ENCODE measurements around the gene CCL17.

Gene CCL17

GRCh38 chr16:57377080-57377841 is 27.3 kb upstream of the CCL17 start:
- DNase-seq (ENCODE audit: low spot score): no peak

- DNase-seq (ENCODE audit: low spot score): no peak
These were observed 25.0 kb upstream of the CCL17 start for GRCh38 chr16:57379579-57379978.

GRCh38 chr16:57380671-57381462 is 23.7 kb upstream of the CCL17 start:
- no peak for DNase-seq (ENCODE audit: low spot score)

DNA sequence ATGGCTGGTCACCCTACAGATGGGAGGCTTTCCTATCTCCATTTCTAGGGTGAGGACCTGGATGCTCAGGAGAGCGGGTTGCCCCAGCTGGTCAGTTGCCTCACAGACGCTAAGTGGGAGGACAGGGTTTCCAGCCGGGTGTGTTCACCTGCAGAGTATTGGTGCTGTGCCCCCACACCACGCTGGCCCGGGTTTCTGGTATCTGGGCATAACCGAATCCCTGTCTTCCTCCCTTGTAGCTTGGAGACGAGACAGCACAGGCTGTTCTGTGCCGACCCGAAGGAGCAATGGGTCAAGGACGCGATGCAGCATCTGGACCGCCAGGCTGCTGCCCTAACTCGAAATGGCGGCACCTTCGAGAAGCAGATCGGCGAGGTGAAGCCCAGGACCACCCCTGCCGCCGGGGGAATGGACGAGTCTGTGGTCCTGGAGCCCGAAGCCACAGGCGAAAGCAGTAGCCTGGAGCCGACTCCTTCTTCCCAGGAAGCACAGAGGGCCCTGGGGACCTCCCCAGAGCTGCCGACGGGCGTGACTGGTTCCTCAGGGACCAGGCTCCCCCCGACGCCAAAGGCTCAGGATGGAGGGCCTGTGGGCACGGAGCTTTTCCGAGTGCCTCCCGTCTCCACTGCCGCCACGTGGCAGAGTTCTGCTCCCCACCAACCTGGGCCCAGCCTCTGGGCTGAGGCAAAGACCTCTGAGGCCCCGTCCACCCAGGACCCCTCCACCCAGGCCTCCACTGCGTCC is 22.6 kb upstream of the CCL17 start:
- DNase-seq (ENCODE audit: low spot score): no peak

DNA sequence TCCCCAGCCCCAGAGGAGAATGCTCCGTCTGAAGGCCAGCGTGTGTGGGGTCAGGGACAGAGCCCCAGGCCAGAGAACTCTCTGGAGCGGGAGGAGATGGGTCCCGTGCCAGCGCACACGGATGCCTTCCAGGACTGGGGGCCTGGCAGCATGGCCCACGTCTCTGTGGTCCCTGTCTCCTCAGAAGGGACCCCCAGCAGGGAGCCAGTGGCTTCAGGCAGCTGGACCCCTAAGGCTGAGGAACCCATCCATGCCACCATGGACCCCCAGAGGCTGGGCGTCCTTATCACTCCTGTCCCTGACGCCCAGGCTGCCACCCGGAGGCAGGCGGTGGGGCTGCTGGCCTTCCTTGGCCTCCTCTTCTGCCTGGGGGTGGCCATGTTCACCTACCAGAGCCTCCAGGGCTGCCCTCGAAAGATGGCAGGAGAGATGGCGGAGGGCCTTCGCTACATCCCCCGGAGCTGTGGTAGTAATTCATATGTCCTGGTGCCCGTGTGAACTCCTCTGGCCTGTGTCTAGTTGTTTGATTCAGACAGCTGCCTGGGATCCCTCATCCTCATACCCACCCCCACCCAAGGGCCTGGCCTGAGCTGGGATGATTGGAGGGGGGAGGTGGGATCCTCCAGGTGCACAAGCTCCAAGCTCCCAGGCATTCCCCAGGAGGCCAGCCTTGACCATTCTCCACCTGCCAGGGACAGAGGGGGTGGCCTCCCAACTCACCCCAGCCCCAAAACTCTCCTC is 21.9 kb upstream of the CCL17 start:
- DNase-seq (ENCODE audit: low spot score): no peak

GRCh38 chr16:57383276-57384247 is 21.0 kb upstream of the CCL17 start:
- DNase-seq (ENCODE audit: low spot score): peak; percentile 84

- no peak for DNase-seq (ENCODE audit: low spot score)
These were observed 20.1 kb upstream of the CCL17 start for GRCh38 chr16:57384248-57385070.

GRCh38 chr16:57385083-57385482 is 19.5 kb upstream of the CCL17 start:
- DNase-seq (ENCODE audit: low spot score): no peak

DNA sequence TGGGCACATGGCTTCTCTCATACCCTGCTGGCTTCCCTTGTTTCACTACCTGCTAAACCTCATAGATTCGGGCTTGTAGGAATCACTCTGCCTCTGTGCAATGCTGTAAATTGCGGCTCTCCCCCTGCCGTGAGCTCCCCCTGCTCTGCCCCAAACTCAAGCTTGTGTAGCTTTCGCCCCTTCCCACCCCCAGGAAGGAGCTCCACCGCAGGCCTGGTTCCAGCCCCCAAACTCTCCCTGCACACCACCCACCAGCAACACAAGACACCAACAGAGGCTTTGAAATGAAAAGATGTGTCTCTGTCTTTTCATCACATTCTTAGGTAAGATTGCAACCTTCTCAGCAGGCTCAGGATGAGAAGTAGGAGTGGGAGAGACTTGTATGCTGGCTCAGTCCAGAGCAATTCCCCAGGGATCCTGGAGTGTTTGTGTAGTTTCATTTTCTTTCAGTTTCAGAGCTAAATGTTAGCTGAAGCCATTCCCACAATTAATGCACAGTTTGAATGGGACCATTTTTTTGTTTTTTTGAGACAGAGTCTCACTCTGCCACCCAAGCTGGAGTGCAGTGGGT is 18.1 kb upstream of the CCL17 start:
- DNase-seq (ENCODE audit: low spot score): no peak

DNA sequence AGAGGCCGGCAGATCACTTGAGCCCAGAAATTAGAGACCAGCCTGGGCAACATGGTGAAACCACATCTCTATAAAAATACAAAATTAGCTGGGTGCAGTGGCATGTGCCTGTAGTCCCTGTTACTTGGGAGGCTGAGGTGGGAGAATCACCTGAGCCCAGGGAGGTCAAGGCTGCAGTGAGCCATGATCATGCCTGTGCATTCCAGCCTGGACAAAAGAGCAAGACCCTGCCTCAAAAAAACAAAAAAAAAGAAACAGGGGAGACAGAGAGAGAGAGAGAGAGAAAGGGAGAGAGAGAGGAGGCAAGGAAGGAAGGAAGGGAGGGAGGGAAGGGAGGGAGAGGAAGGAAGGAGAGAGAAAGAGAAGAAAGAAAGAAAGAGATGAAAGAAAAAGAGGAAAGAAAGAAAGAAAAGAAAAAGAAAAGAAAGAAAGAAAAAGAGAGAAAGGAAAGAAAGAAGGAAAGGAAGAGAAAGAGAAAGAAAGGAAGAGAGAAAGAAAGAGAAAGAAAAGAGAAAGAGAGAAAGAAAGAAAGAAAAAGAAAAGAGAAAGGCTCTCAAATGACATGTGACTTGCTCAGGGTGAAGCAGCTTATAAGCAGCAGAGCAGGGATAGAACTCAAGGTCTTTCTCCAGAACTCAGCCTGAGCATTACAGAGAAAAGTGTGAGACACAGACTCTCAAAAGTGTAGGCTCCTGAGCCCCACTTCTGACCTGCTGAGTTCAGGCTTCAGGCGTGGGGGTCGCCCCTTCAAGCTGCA is 16.8 kb upstream of the CCL17 start:
- DNase-seq (ENCODE audit: low spot score): no peak

GRCh38 chr16:57388359-57389086 is 16.0 kb upstream of the CCL17 start:
- DNase-seq (ENCODE audit: low spot score): no peak

DNA sequence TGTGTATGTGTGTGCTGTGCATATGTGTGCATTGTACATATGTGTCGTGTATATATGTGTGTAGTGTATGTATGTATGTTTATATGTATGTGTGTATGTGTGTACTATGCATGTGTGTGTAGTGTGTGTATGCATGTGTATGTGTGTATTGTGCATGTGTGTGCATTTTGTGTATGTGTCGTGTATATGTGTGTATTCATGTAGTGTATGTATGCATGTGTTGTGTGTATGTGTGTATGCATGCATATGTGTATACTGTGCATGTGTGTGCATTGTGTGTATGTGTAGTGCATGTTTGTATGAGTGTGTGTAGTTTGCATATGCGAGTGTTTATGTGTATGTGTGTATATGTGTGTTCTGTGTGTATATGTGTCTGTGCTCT is 15.5 kb upstream of the CCL17 start:
- DNase-seq (ENCODE audit: low spot score): no peak

- DNase-seq (ENCODE audit: low spot score): no peak
These were observed 13.8 kb upstream of the CCL17 start for GRCh38 chr16:57390636-57391295.

DNA sequence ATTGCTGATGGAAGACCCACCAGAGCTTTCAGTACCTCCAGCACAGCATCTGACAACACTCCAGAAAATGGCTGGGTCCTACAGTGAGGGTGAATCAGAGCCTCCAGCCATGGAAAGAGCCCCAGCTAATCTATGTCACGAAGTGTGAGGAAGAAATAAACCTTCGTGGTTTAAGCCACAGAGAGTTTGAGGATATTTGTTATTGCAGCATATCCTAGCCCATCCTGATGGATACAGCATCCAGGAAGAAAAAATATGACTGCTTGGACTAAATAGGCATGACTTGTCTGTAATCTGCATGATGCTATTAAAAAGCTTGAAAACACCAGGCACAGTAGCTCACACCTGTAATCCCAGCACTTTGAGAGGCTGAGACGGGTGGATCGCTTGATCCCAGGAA is 13.3 kb upstream of the CCL17 start:
- no peak for DNase-seq (ENCODE audit: low spot score)

DNA sequence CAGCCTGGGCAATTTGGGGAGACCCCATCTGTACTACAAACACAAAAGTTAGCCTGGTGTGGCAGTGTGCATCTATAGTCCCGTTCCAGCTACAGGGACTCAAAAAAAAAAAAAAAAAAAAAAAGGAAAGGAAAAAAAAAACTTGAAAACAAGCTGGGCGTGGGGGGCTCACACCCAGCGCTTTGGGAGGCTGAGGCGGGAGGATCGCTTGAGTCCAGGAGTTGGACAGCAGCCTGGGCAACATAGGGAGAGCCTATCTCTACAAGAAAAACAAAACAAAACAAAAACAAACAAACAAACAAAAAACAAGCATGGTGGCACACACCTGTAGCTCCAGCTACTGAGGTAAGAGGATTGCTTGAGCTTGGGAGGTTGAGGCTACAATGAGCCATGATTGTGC is 12.9 kb upstream of the CCL17 start:
- no peak for DNase-seq (ENCODE audit: low spot score)

- no peak for DNase-seq (ENCODE audit: low spot score)
These were observed 11.9 kb upstream of the CCL17 start for GRCh38 chr16:57392694-57393093.

GRCh38 chr16:57394444-57394843 is 10.1 kb upstream of the CCL17 start:
- DNase-seq (ENCODE audit: low spot score): no peak

GRCh38 chr16:57395026-57395425 is 9.5 kb upstream of the CCL17 start:
- no peak for DNase-seq (ENCODE audit: low spot score)
